Ectodermal cell (in vitro differentiated cells): ENCODE data around the gene CNKSR2.
"Not testable (repeated sequence)": the region's sequence is repeated elsewhere in the genome, so short reads cannot be mapped to it uniquely, and the experiment has no call there.

ENCODE experiments used
- H3K27ac ChIP-seq: 2 replicates; pipeline ENCODE4 v1.7.0; 2013; ENCODE audit warnings: mild to moderate bottlenecking, low read depth, low read length; ENCODE audit not compliant: insufficient read depth, poor library complexity, severe bottlenecking
- H3K27me3 ChIP-seq: 2 replicates; pipeline ENCODE4 v1.7.0; 2013; ENCODE audit warnings: mild to moderate bottlenecking, low read length; ENCODE audit not compliant: insufficient read depth, control insufficient read depth, poor library complexity, severe bottlenecking
- H3K36me3 ChIP-seq: one replicate; pipeline ENCODE4 v1.7.0; 2013; ENCODE audit warnings: low read length; ENCODE audit not compliant: control insufficient read depth, insufficient read depth
- H3K4me1 ChIP-seq: one replicate; pipeline ENCODE4 v1.7.0; 2013; ENCODE audit warnings: low read length; ENCODE audit not compliant: control insufficient read depth, insufficient read depth
- H3K4me3 ChIP-seq: 2 replicates; pipeline ENCODE4 v1.7.0; 2013; ENCODE audit warnings: low read depth, low read length, control low read depth; ENCODE audit not compliant: insufficient read depth
- H3K9me3 ChIP-seq: 2 replicates; pipeline ENCODE4 v1.7.0; 2013; ENCODE audit warnings: mild to moderate bottlenecking, low read length, moderate library complexity; ENCODE audit not compliant: control insufficient read depth
- WGBS, 2 experiments: methylation state at CpG; one replicate each; pipeline ENCODE4 v1.1.7; 2013; ENCODE audit warnings: missing lambda C conversion rate in 2 of 2; 5-methylcytosine and 5-hydroxymethylcytosine counted together

Gene CNKSR2

DNA sequence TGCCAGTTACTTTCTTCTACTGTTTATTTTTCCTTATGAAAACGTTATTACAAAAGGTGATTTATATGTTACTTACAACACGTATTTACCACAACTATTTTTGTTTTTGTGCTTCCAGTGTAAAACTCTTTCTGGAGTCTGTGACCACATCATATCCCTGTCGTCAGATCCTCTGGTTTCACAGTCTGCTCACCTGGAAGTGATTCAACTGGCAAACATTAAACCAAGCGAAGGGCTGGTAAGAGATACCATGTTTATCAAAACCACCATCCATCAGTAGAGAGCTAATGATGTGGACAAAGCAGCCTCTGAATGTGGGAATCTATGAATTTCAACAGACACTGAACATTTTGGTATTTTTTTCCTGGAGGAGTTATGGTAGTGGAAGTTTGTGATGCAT, 116.1 kb downstream of the CNKSR2 start:
- Histone ChIP-seq H3K36me3 (no peaks in the 10 kb centered on the region), H3K27me3 (no peaks in the 10 kb centered on the region), H3K4me1 (no peaks in the 10 kb centered on the region), H3K27ac (no peak overlapping the region), H3K4me3 (no peak overlapping the region), H3K9me3 (no peaks in the 10 kb centered on the region)
- 88 to 98% methylated on average over 2 to 4 of the region's 4 CpGs for WGBS, 2 experiments

- WGBS, 2 experiments: 83 to 87% methylated on average over 1 of the region's 1 CpG
Observed at GRCh38 chrX:21493226-21493830, 119.1 kb downstream of the CNKSR2 start.

GRCh38 chrX:21503593-21503992, 129.4 kb downstream of the CNKSR2 start:
- Histone ChIP-seq H3K4me3 (no peak overlapping the region), H3K36me3 (no peaks in the 10 kb centered on the region), H3K9me3 (no peaks in the 10 kb centered on the region), H3K4me1 (no peaks in the 10 kb centered on the region), H3K27ac (no peak overlapping the region), H3K27me3 (no peaks in the 10 kb centered on the region)
- 82 to 92% methylated on average over 2 to 3 of the region's 3 CpGs for WGBS, 2 experiments

More at GRCh38 chrX:21493226-21493830, 119.1 kb downstream of the CNKSR2 start:
- H3K27me3 ChIP-seq: no peaks in the 10 kb centered on the region
- H3K27ac ChIP-seq: no peak overlapping the region
- H3K9me3 ChIP-seq: no peaks in the 10 kb centered on the region
- no peak overlapping the region for H3K4me3 ChIP-seq
- no peaks in the 10 kb centered on the region for H3K36me3 ChIP-seq
- H3K4me1 ChIP-seq: no peaks in the 10 kb centered on the region

GRCh38 chrX:21509912-21510311, 135.7 kb downstream of the CNKSR2 start:
- no peaks in the 10 kb centered on the region for H3K36me3 ChIP-seq
- H3K27me3 ChIP-seq: no peaks in the 10 kb centered on the region
- H3K4me3 ChIP-seq: no peak overlapping the region
- no peaks in the 10 kb centered on the region for H3K9me3 ChIP-seq
- no peak overlapping the region for H3K27ac ChIP-seq
- H3K4me1 ChIP-seq: no peaks in the 10 kb centered on the region

DNA sequence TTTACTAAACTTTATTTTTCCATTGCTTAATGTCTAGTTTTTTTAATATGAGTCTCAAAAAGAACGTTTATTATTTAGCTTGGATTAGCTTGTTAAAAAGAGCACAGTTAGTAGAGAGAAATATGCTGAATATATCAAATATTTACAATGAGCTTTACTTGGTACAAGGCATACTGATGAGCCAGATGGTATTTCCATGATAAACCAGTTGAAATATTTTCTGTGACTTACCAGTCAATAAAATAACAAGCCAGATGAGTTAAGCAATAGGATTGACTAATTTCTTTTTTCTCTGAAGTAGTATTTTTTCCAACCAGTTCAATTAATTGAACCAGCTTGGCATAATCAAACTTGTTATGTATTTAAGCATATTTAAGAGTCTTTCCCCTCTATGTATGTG, 149.8 kb downstream of the CNKSR2 start:
- Histone ChIP-seq H3K9me3 (no peaks in the 10 kb centered on the region), H3K27ac (no peak overlapping the region), H3K36me3 (no peaks in the 10 kb centered on the region), H3K4me1 (no peaks in the 10 kb centered on the region), H3K4me3 (no peak overlapping the region), H3K27me3 (no peaks in the 10 kb centered on the region)
- WGBS, 2 experiments: no CpG with 5 or more reads among the region's 1 CpG

DNA sequence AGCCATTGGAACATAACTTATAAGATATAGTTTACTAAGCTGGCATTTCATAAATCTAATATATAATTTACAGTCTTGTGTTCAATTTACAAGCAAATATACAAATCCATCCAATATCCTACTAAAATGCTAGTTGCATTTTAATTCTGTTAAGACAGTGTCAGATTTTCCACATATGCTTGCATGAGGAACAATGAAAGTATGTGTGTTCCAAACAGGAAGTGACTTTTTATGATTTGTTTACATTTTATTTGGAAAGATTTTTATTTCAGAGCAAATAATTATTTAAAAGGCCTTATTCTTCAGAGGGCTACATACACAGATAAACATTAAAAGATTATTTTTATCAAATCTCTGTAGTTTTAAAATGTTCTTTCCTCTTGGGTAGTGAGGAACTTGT, 153.9 kb downstream of the CNKSR2 start:
- no peaks in the 10 kb centered on the region for H3K9me3 ChIP-seq
- no peak overlapping the region for H3K27ac ChIP-seq
- H3K4me3 ChIP-seq: no peak overlapping the region

DNA sequence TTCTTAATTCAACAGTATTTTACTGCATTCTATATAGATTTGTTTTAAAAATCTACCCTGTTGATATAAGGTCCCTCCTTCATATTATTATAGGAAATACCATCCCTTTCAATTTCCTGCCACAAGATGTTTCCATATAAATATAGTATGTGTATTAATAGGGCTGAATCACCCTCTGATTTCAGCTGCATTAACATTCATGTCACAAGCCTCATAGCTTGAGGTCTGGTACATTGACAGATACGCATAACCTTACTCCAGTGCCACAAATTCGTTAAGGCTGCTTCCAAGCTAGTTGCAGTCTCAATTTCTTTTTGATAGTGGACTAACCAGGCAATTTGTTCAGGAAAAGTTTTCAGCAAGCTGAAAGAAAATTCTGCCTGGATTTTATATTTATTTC, 155.6 kb downstream of the CNKSR2 start:
- Histone ChIP-seq H3K27ac (no peak overlapping the region), H3K36me3 (no peaks in the 10 kb centered on the region), H3K4me1 (no peaks in the 10 kb centered on the region), H3K9me3 (no peaks in the 10 kb centered on the region), H3K27me3 (no peaks in the 10 kb centered on the region), H3K4me3 (no peak overlapping the region)
- WGBS, 2 experiments: 97% methylated on average over 2 of the region's 2 CpGs; no CpG with 5 or more reads in 1 of the 2 experiments

More for the DNA sequence above, 153.9 kb downstream of the CNKSR2 start:
- Histone ChIP-seq H3K27me3 (no peaks in the 10 kb centered on the region), H3K4me1 (no peaks in the 10 kb centered on the region), H3K36me3 (no peaks in the 10 kb centered on the region)

- H3K27ac ChIP-seq, H3K9me3 ChIP-seq, H3K4me1 ChIP-seq, H3K4me3 ChIP-seq, H3K36me3 ChIP-seq, H3K27me3 ChIP-seq: not testable (repeated sequence)
- 95 to 98% methylated on average over 10 of the region's 10 CpGs for WGBS, 2 experiments
Observed at GRCh38 chrX:21544642-21545041, 170.4 kb downstream of the CNKSR2 start.

DNA sequence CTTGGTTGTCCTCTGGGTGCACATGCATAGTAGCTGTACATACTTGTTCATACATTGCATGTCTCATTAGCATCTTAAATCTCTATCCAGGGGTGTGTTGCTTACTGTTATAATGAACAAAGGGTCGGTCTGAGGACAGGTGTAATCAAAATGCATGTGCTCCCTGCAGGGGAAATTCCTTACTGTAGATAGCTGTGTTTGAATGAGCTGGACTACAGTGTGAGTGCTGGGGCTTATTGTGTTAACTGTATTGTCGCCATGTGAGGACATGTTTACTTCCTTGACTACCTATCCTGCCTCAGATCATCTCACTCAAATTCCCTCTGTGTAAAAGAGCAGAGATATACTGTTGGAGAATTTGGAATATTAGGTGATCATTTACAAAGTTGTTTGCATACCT, 185.2 kb downstream of the CNKSR2 start:
- Histone ChIP-seq H3K9me3 (no peaks in the 10 kb centered on the region), H3K36me3 (no peaks in the 10 kb centered on the region), H3K27me3 (no peaks in the 10 kb centered on the region), H3K4me1 (no peaks in the 10 kb centered on the region), H3K27ac (no peak overlapping the region), H3K4me3 (no peak overlapping the region)
- 89 to 96% methylated on average over 1 of the region's 2 CpGs for WGBS, 2 experiments

GRCh38 chrX:21565025-21565424, 190.8 kb downstream of the CNKSR2 start:
- Histone ChIP-seq H3K4me1 (no peaks in the 10 kb centered on the region), H3K36me3 (no peaks in the 10 kb centered on the region), H3K9me3 (no peaks in the 10 kb centered on the region), H3K27me3 (no peaks in the 10 kb centered on the region), H3K27ac (no peak overlapping the region), H3K4me3 (no peak overlapping the region)
- WGBS, 2 experiments: 95 to 97% methylated on average over 3 of the region's 3 CpGs

DNA sequence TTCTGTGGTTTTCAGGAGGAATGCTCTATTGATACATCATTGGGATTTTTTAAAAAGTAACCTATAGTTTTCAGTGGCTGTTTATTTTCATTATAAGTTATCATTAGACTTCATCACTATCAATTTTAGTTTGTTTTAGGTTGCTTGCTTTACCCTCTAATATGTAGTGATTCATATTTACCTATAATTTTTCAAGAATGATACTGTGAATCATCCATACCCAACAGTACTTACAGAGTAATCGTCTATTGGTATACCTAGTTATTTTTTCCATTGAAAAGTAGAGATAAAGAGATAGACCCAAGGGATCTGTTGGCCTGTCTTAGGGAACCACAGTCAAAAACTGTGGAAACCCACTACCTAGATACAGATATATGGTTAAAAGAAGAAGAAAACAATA, 200.6 kb downstream of the CNKSR2 start:
- no peaks in the 10 kb centered on the region for H3K4me1 ChIP-seq
- no CpG with 5 or more reads among the region's 1 CpG for WGBS, 2 experiments
- no peaks in the 10 kb centered on the region for H3K9me3 ChIP-seq
- no peaks in the 10 kb centered on the region for H3K36me3 ChIP-seq
- no peak overlapping the region for H3K4me3 ChIP-seq
- no peaks in the 10 kb centered on the region for H3K27me3 ChIP-seq
- H3K27ac ChIP-seq: no peak overlapping the region
